ENCODE results near the gene UNC13B.
"Not testable (repeated sequence)": the region's sequence is repeated elsewhere in the genome, so short reads cannot be mapped to it uniquely, and the experiment has no call there.

The UNC13B gene

DNA sequence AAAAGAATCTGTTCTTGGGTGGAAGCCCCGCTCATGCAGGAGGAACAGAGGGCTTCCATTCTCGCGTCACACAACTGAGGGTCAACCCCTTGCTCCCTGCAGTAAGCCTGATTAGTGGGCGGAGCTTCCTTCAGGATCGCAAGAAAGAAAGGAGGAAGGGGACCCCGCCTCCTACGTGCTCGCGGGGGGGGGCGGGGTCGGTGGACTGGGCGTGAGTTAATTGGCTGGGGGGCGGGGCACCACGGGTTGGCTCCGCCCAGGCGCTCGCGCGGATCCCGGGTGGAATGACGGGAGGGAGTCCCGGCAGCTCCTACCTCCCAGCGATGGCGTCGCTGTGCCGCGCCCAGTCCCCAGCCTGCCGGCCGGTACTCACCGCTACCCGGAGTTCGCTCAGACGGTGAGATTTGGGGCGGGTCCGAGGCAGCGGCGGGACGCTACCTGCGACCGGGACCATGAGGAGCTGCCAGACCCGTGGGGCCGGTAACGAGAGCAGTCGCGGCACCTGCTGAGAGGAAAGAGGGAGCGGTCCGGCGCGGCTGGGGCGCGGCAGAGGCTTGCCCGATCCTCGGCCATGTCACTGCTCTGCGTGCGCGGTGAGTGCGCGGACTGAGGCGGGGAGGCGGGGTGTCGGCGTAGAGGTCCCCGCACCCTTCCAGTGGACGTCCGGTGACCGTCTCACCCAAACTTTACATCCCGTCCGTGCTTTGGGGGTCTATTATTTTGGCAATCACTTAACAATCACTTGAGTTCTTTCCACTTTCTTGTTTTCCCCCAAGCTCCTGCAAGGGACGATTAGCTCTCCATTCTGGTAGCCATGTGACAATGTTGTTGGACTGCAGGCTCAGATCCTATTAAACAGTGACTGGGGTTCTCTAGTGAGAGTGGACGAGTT is at the start of gene UNC13B:
Gene UNC13B (plus strand): TSS at position 297 of the 892 bp plus-strand sequence. CDS start 275 bp downstream, at position 572.
- peak; percentile 50 to 74 for DNase-seq (ENCODE audit: low read depth in 1 of 2, low spot score in 1 of 2)

DNA sequence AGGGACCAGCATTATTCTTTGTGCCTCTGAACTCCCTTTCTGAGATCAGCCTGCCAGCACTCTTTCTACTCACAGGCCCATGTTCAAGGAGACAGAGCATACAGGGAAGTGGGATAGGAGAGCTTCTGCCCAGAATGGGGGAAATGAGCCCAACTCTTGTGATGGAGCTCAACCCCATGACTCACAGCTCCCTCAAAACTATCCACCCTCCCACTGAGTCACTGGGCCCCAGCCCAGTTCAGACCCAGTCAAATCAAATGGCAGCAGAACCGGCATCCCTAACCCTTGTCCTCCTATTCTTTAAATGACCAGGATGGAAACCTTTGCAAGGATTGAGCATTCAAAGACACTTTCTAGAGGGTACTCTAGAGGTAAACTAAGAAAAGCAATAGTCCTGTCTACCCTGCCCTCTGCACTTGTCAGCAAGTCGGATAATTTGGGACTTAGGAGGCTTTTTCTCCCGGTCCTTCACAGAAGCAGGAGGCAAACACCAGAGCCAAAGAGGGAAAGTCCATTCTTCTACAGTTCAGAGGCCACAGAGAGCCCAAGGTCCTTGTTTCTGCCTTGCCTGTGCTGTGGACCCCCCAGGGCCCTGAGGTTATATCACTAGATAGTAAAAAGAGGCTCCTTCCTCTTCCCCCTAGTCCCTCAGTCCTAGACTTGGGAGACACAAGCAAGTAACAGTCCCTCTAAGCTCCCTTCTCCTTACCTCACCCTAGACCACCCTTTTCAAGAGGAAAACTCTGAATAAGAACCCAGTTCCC is 49.4 kb upstream of the UNC13B start:
- DNase-seq (ENCODE audit: low read depth in 1 of 2, low spot score in 1 of 2): no peak

DNA sequence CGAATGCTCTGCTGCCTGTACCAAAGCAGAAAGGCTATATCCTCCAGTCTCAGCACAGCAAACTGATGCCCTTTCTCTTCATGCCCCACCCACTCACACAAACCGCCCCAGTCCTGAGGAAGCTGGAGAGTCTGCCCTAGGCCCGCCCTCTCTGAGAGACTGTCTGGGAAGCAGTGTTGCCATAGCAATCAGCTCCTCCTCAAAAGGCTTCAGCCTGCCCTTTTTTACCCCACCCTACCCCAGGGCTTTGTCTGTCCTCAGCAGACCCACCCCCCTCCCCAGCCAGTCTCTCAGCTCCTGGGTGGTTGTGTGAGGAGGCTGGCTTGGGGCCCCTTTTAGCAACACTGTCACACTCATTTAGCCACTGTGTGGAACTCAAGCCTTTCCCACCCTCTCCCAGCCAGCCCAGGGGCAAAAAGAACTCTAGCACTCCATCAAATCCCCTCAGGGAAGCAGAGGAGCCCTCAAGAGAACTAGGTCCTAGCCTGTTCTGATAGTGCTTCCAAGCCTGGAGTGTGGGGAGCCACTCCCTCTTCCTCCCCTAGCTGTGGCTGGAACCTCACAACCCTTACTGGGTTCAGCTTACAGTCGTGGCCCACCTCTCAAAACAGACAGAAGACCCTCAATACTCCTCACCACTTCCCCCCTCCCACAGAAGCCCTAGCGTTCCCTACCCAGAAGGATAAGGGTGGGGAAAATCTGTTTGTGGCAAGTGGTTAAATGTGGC is 47.5 kb upstream of the UNC13B start:
- DNase-seq (ENCODE audit: low read depth in 1 of 2, low spot score in 1 of 2): peak in 1 of 2 donors; percentile 62

DNA sequence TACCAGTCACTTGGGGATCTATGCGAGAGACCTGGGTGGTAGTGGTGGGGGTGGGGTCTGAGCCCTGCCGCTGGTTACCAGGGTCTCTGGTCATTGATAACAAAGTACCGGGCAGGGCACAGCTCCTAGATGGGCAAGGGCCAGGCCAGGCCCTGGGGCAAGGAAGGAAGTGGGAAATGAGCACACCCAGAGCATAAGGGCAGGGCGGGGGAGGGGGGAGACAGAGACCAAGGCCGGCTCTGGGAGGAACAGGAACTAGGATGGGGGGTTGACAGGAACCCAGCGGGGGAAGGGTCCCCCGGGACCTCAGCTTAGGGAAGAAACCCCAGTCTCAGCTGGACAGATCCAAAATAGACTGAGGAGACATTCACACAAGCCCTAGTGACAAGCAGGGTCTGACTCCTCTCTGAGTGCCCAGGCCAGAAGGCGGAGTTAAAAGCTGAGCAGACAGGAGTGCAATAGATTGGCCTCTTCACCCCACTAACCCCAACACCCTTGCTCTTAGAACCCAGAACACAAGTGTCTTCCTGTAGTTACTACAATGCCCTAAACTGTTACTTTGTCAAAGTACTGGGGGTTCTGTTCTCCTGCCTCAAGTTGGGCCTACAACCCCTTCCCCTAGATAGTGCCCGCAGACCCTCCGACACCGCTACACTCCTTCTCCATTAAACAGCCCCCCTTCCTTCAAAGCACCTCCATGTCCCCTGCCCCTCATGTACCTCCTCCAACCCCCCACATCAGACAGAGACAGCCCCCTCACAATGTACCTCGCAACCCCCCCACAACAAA is 46.8 kb upstream of the UNC13B start:
- DNase-seq (ENCODE audit: low read depth in 1 of 2, low spot score in 1 of 2): no peak

DNA sequence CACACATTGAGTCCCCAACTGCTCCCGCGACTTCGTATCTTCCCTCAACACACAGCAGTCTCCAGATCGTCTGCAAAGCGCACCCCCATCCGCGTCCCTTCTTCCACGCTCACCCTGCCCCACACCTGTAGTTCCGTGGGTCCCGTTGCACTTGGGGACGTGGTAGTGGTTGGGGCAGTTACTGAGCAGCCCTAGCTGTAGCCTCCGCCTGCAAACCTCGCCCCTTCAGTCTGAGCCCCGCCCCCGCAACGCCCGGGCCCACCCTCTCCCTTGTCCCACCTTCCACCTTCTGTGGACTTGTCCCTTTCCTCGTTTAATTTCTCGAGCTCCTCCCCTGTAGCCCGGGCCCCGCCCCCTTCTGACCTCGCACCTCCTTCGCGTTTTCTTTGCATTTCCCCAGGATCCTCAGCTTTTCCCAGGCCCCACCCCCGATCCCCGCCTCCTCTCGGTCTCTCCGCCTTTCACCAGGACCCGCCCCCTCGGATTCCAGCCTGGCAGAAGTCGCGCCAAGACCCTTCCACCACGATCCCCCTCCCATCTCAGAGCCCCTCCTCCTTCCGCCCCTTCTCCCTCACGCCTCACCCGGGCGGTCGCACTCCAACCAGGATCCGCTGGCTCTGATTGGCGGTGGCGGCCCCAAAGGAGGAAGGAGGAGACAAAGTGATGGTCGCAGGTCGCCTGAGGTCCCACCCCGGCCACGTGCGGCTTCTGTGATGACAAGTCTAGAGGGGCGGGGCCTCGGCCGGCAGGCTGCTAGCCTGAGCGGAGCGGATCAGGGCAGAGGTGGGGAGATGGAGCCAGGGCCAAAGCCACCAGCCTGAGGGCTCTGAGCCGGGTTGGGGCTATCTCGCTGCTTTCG is 45.9 kb upstream of the UNC13B start, which contains the start of gene ATOSB:
Gene ATOSB (minus strand): TSS at position 183 of the 859 bp plus-strand sequence. CDS start 7,588 bp downstream, outside the sequence.
- DNase-seq (ENCODE audit: low read depth in 1 of 2, low spot score in 1 of 2): peak; percentile 77 to 87

DNA sequence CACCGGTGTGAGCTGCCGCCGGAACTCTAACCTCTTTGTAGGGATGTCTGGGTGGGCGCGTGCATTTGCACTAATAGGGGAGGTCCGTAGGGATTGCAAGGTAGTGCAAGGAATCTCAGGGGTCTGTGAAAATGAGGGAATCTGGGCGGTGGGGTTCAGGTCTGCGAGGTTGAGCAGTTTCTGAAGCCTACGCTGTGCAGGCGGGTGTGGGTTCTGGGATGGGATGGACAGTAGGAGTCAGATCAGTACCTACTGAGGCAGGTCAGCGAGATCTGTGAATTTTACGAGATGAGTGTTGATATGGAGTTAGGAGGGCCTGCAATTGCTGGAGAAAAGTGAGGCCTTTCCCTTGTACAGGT is 45.3 kb upstream of the UNC13B start:
- DNase-seq (ENCODE audit: low read depth in 1 of 2, low spot score in 1 of 2): no peak

DNA sequence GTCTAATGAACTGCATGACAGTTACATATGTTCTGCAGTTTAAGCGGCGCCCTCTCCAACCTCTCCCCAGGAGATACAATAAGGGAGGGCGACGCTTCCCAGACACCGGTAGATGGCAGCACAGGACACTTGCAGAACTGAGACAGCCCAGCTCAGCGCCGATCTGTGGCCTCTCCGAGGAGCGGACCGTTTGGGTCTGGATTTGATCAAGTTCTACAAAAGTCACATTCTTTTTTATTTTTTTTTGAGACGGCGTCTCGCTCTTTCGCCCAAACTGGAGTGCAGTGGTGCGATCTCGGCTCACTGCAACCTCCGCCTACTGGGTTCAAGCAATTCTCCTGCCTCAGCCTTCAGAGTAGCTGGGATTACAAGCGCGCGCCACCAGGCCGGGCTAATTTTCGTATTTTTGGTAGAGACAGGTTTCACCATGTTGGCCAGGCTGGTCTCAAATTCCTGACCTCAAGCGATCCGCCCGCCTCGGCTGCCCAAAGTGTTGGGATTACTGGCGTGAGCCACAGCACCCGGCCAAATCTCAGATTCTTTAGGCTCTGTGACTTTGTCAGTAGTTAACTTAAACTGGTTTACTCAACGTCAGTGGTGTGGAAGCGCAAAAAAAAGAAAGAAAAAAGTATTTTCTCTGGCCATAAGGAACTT is 44.8 kb upstream of the UNC13B start:
- DNase-seq (ENCODE audit: low read depth in 1 of 2, low spot score in 1 of 2): peak; percentile 50 to 87

DNA sequence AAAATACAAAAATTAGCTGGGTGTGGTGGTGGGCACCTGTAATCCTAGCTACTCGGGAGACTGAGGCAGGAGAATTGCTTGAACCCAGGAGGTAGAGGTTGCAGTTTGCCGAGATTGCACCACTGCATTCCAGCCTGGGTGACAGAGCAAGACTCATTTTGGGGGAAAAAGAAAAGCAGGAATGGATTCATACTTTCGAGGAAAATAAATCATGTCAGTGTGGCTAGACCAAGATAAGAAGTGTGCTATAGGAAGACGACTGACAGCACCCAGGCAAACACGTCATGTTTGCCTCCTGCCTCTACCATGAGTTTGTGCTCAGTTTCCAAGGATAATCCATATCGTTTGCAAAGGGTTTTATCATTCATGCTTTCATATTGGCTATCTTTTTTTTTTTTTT is 26.9 kb upstream of the UNC13B start:
- DNase-seq (ENCODE audit: low read depth in 1 of 2, low spot score in 1 of 2): no peak

DNA sequence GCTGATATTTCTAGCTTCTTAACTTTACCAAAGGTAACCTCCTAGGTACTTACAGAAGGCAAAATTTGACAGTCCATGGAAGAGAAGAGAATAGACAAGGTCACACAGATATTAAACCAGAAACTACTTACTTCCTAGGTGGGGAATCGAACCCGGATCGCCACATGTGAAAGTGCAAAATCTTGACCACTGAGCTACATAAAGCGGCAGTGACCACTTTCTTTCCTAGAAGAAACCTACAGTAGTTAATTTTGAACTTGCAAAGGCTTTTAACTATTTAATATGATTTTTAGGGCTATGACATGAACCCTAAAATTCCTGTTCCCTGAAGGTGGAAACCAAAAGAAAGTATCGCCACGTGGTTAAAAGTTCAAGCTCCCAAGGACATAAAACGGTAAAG is 25.8 kb upstream of the UNC13B start:
- no peak for DNase-seq (ENCODE audit: low read depth in 1 of 2, low spot score in 1 of 2)

DNA sequence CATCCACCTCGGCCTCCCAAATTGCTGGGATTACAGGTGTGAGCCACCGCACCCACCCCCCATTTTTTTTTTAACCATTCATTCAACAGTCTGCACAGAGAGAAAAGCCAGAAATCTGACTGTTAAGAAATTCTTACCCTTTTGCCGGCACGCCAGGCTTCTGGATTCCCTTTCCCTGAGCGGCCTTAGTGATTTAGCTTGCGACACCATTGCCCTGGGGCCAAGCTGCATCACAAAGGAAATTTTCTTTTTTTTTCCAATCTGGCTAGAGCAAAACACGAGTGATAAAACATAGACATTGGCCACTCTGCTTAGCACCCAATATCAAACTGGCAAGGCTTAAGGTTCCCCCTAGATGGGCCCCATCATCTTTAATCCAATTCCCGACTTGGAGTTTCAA is 24.9 kb upstream of the UNC13B start:
- DNase-seq (ENCODE audit: low read depth in 1 of 2, low spot score in 1 of 2): no peak

DNA sequence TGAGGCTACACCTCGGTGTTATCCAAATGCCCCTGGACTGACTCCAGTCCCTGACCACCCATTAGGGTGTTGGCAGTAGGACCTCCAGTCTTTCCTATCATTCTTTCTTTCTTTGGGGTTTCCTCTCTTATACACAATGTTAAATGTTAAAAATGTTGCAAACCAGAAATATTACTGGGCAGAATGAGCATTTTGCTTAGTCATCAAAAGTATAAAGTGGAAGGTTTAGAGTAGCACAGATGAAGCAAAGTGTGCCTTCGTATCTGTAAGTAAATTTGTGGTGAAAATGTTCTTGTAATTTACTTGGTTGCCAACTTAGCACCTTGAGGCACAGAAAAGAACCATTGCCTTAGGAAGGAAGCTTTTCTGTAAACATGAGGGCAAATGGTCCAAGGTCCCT is 21.7 kb upstream of the UNC13B start:
- DNase-seq (ENCODE audit: low read depth in 1 of 2, low spot score in 1 of 2): no peak

DNA sequence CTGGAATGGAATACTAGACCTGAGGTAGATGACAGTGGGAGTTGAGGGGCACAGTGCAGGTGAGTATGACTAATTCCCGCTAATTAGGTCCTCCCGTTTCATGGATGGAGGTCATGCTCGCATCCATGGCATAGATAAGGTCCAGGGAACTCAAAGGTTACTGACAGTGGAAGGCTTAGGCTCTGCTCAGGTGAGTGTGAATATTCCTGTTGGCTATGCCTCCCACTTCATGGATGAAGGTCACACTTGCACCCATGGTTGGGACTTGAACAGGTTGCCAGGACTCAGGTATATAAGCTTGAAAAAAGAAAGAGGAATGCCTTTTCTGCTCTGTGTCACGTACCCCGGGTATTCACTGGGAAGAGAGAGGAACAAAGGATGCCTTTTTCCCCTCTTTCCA is 19.8 kb upstream of the UNC13B start:
- no peak for DNase-seq (ENCODE audit: low read depth in 1 of 2, low spot score in 1 of 2)

DNA sequence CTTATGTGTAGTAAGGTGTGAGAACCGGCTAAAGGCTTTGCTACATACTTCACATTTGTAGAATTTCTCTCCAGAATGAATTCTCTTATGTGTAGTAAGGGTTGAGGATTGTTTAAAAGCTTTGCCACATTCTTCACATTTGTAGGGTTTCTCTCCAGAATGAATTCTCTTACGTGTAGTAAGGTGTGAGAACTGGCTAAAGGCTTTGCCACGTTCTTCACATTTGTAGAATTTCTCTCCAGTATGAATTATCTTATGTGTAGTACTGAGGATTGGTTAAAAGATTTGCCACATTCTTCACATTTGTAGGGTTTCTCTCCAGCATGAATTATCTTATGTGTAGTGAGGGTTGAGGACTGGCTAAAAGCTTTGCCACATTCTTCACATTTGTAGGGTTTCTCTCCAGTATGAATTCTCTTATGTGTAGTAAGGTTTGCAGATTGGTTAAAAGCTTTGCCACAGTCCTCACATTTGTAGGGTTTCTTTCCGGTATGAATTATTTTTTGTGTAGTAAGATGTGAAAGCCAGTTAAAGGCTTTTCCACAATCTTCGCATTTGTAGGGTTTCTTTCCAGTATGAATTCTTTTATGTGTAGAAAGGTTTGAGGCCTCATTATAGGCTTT is 13.8 kb upstream of the UNC13B start:
- DNase-seq (ENCODE audit: low read depth in 1 of 2, low spot score in 1 of 2): not testable (repeated sequence)

DNA sequence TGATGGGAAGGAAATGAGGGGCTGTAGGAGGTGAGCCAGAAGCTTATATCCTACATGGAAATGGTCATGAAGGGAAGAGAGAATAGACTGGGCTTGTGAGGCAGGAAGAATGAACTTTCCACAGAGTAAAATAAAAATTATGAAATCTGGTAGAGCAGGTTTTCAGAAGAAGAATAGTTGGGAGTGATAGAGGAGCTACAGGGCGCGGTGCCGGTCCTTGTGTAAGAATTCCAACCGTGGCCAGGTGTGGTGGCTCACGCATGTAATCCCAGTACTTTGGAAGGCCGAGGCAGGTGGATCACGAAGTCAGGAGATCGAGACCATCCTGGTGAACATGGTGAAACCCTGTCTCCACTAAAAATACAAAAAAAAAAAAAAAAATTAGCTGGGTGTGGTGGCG is 8.9 kb upstream of the UNC13B start:
- DNase-seq (ENCODE audit: low read depth in 1 of 2, low spot score in 1 of 2): no peak

DNA sequence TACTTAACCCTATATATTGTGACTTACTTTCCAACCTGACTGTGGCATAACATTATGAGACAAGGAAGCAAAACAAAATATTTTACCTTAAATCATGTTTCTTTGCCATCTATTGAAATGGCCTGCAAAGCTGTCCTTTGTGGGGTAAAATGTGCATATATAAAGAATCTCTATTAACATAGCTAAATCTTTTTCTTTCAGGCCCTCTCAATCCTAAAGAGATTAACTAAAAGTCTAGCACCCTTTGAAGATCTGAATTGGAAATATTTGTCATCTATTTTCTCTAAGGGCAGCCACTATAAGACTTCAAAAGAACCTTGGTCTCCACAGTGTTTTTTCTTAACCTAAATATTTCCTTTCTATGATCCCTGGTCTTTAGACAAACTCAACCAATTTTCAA is 5.0 kb upstream of the UNC13B start:
- no peak for DNase-seq (ENCODE audit: low read depth in 1 of 2, low spot score in 1 of 2)

DNA sequence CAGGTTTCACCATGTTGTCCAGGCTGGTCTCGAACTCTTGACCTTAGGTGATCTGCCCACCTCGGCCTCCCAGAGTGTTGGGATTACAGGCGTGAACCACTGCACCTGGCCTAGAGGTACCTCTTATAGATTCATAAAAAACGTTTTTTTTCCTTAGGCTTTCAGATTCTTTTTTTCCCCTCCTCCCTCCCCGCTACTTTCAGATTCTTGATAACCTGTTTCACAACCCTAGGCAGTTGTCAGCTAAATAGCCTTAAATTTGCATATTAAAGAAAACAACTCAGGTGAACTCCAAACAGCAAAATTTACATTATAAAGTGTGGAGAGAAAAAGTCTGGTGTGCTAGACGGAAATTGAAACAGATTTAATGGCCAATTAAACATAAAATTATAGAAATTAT is 4.0 kb upstream of the UNC13B start:
- not testable (repeated sequence) for DNase-seq (ENCODE audit: low read depth in 1 of 2, low spot score in 1 of 2)

DNA sequence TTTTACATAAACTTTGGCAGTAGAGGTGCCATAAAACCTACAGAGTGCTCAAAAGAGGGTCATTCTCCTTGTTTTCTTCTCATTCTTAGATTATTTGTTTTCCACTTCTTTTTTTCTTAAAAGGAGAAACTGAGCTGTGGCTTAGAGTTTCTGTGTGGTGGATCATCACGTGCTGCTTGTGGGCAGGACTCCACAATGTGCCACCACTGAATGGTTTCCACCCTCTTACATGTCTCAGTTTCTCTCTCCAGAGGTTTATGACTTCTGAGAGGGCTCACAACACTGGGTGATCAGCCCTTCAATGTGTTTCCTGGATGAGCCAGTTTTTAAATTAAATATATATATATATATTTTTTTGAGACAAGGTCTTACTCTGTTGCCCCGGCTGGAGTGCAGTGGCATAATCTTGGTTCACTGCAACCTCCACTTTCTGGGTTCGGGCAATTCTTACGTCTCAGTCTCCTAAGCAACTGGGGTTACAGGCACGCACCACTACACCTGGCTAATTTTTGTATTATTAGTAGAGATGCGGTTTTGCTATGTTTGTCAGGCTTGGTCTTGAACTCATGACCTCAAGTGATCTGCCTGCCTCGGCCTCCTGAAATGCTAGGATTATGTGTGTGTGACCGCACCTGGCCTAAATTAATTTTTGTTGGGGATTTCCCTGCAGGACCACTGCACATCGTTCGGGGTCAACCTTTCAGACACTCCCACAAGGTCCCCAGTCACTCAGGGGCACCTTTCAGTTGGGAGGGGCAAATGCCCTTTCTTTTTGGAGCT is 3.1 kb upstream of the UNC13B start:
- no peak for DNase-seq (ENCODE audit: low read depth in 1 of 2, low spot score in 1 of 2)
